Trophoblast cell (in vitro differentiated cells and primary cell): ENCODE results near the gene GDF15.

Source experiments
- DNase-seq, 2 donors: peaks; one replicate each; pipeline ENCODE4 v3.0.0-alpha.2; 2016
- H2AFZ ChIP-seq: 2 replicates; pipeline ENCODE4 v1.6.1; 2013; ENCODE audit warnings: low read length, moderate library complexity, mild to moderate bottlenecking; ENCODE audit not compliant: insufficient read depth, poor library complexity
- H2AK5ac ChIP-seq: 2 replicates; pipeline ENCODE4 v1.6.1; 2013; ENCODE audit warnings: mild to moderate bottlenecking, low read length
- H2BK120ac ChIP-seq: 2 replicates; pipeline ENCODE4 v1.6.1; 2013; ENCODE audit warnings: low read length, mild to moderate bottlenecking, moderate library complexity; ENCODE audit not compliant: insufficient read depth, poor library complexity
- H2BK12ac ChIP-seq: 2 replicates; pipeline ENCODE4 v1.6.1; 2013; ENCODE audit warnings: mild to moderate bottlenecking, low read length, moderate library complexity
- H2BK5ac ChIP-seq: 2 replicates; pipeline ENCODE4 v1.6.1; 2013; ENCODE audit warnings: low read length, low read depth, moderate library complexity, mild to moderate bottlenecking; ENCODE audit not compliant: poor library complexity
- H3K14ac ChIP-seq: 2 replicates; pipeline ENCODE4 v1.6.1; 2013; ENCODE audit warnings: mild to moderate bottlenecking, low read length
- H3K18ac ChIP-seq: 2 replicates; pipeline ENCODE4 v1.6.1; 2013; ENCODE audit warnings: mild to moderate bottlenecking, low read length
- H3K23ac ChIP-seq: 2 replicates; pipeline ENCODE4 v1.6.1; 2013; ENCODE audit warnings: low read length
- H3K27ac ChIP-seq: 2 replicates; pipeline ENCODE4 v1.5.1; 2013; ENCODE audit warnings: low read depth, mild to moderate bottlenecking, inconsistent platforms, low read length, moderate library complexity
- H3K27me3 ChIP-seq: 2 replicates; pipeline ENCODE4 v1.6.1; 2013; ENCODE audit warnings: inconsistent platforms, mild to moderate bottlenecking, low read length, moderate library complexity; ENCODE audit not compliant: insufficient read depth
- H3K36me3 ChIP-seq, 2 experiments: 1 replicate in 1 of 2; 2 replicates in 1 of 2; pipeline ENCODE4 v1.6.1; 2013; ENCODE audit warnings: low read length in 2 of 2, mild to moderate bottlenecking in 2 of 2, moderate library complexity in 1 of 2; ENCODE audit not compliant: insufficient read depth in 2 of 2, control insufficient read depth in 1 of 2
- H3K4ac ChIP-seq: 2 replicates; pipeline ENCODE4 v1.6.1; 2013; ENCODE audit warnings: low read depth, mild to moderate bottlenecking, low read length, moderate library complexity
- H3K4me1 ChIP-seq, 2 experiments: 1 replicate in 1 of 2; 2 replicates in 1 of 2; pipeline ENCODE4 v1.6.1; 2013; ENCODE audit warnings: low read length in 2 of 2, mild to moderate bottlenecking in 2 of 2, moderate library complexity in 1 of 2; ENCODE audit not compliant: insufficient read depth in 2 of 2, control insufficient read depth in 1 of 2
- H3K4me2 ChIP-seq: 2 replicates; pipeline ENCODE4 v1.6.1; 2013; ENCODE audit warnings: inconsistent platforms, mild to moderate bottlenecking, low read length, moderate library complexity
- H3K4me3 ChIP-seq: 2 replicates; pipeline ENCODE4 v1.5.1; 2013; ENCODE audit warnings: mild to moderate bottlenecking, low read depth, low read length, inconsistent platforms
- H3K79me1 ChIP-seq: one replicate; pipeline ENCODE4 v1.6.1; 2013; ENCODE audit warnings: low read length
- H3K79me2 ChIP-seq: 2 replicates; pipeline ENCODE4 v1.6.1; 2013; ENCODE audit warnings: low read length, mild to moderate bottlenecking; ENCODE audit not compliant: control insufficient read depth, insufficient read depth, poor library complexity
- H3K9ac ChIP-seq: 2 replicates; pipeline ENCODE4 v1.6.1; 2013; ENCODE audit warnings: mild to moderate bottlenecking, low read length
- H3K9me3 ChIP-seq: 2 replicates; pipeline ENCODE4 v1.6.1; 2013; ENCODE audit warnings: low read depth, mild to moderate bottlenecking, control low read depth, inconsistent platforms, low read length; ENCODE audit not compliant: insufficient read depth
- H4K12ac ChIP-seq: 2 replicates; pipeline ENCODE4 v1.6.1; 2013; ENCODE audit warnings: low read depth, mild to moderate bottlenecking, low read length, moderate library complexity
- H4K8ac ChIP-seq: 2 replicates; pipeline ENCODE4 v1.6.1; 2013; ENCODE audit warnings: low read depth, mild to moderate bottlenecking, low read length, moderate library complexity
- H4K91ac ChIP-seq: one replicate; pipeline ENCODE4 v1.6.1; 2013; ENCODE audit warnings: low read depth, mild to moderate bottlenecking, low read length, moderate library complexity
- WGBS: extraction: QIAGEN DNeasy Blood & Tissue Kit; methylation state at CpG from one replicate; pipeline ENCODE4 v1.1.7; 2013; ENCODE audit warnings: missing lambda C conversion rate; ENCODE audit not compliant: insufficient read length, insufficient coverage; ENCODE audit errors: extremely low coverage; 5-methylcytosine and 5-hydroxymethylcytosine counted together

GDF15 gene

DNA sequence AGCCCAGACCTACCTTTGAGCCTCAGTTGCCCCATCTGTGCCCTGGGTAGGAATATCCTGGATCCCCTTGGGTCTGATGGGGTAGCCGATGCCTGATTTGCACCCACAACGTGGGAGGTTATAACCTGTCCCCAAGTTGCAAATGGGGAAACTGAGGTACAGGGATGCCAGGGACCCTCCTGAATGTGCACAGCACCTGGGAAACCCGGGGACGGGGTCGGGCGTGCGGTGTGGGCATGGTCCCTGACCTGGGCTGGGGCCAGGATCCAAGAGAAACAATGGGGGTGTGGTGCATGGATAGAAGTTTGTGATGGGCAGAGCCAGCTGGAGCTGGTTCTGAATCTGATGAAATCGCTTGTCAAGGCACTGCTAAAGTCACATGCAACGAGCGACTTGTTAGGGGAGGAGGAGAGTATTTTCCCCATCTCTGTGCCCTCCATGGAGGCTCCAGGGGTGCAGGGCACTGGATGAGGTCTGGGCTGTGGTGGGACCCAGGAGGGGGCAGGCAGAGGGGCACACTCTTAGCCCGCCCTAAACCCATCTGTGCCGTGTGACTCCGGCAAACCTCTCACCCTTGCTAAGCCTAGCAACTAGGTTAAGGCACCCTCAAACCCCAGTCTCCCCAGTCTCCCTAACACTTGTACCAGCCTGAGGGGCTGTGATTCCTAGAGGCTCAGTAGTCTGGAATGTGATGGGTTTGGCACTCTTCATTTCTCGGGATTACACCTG lies 749 bp downstream of the GDF15 start:
- peaks cover 2% of the 10 kb centered on the region for H3K9me3 ChIP-seq
- WGBS, result no CpG with 5 or more reads among the region's 14 CpGs
- H3K23ac ChIP-seq, result no peak overlapping the region
- peaks cover 3% of the 10 kb centered on the region for H3K79me2 ChIP-seq
- H4K91ac ChIP-seq, result no peak overlapping the region
- peaks cover 16% of the 10 kb centered on the region for H3K79me1 ChIP-seq
- H2BK120ac ChIP-seq, result no peak overlapping the region
- H2AK5ac ChIP-seq, result no peak overlapping the region
- peaks cover 3% of the 10 kb centered on the region for H3K27me3 ChIP-seq
- H3K27ac ChIP-seq, result no peak overlapping the region
- no peak overlapping the region for H2BK5ac ChIP-seq
- H3K4me3 ChIP-seq, result no peak overlapping the region
- no peak for DNase-seq
- no peak overlapping the region for H4K8ac ChIP-seq
- H3K36me3 ChIP-seq, result peaks cover 0 to 5% of the 10 kb centered on the region in 2 experiments
- peak overlapping the region; percentile 4 for H3K4ac ChIP-seq
- H2BK12ac ChIP-seq, result no peak overlapping the region
- H3K9ac ChIP-seq, result no peak overlapping the region
- H3K4me2 ChIP-seq, result no peak overlapping the region
- H4K12ac ChIP-seq, result no peak overlapping the region
- peak overlapping the region; percentile 3 for H3K18ac ChIP-seq
- H3K4me1 ChIP-seq, result peaks cover 18 to 26% of the 10 kb centered on the region in 2 experiments
- H2AFZ ChIP-seq, result no peak overlapping the region
- peak overlapping the region; percentile 2 for H3K14ac ChIP-seq

DNA sequence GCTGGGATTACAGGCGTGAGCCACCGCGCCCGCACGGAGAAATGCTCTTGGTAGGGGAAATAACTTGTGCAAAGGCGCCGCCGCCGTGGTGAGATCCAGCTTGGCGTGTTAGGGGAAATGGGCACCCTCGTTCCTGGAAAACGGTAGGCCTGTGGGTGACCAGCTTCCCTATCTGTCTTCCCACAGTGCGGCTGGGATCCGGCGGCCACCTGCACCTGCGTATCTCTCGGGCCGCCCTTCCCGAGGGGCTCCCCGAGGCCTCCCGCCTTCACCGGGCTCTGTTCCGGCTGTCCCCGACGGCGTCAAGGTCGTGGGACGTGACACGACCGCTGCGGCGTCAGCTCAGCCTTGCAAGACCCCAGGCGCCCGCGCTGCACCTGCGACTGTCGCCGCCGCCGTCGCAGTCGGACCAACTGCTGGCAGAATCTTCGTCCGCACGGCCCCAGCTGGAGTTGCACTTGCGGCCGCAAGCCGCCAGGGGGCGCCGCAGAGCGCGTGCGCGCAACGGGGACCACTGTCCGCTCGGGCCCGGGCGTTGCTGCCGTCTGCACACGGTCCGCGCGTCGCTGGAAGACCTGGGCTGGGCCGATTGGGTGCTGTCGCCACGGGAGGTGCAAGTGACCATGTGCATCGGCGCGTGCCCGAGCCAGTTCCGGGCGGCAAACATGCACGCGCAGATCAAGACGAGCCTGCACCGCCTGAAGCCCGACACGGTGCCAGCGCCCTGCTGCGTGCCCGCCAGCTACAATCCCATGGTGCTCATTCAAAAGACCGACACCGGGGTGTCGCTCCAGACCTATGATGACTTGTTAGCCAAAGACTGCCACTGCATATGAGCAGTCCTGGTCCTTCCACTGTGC lies 2.4 kb downstream of the GDF15 start:
- WGBS, result no CpG with 5 or more reads among the region's 86 CpGs
- peaks cover 7 to 13% of the 10 kb centered on the region in 2 experiments for H3K4me1 ChIP-seq
- peaks cover 3% of the 10 kb centered on the region for H3K27me3 ChIP-seq
- peaks cover 2% of the 10 kb centered on the region for H3K79me2 ChIP-seq
- peak overlapping the region; percentile 5 for H2AFZ ChIP-seq
- H2BK120ac ChIP-seq, result no peak overlapping the region
- H3K27ac ChIP-seq, result no peak overlapping the region
- no peak overlapping the region for H4K91ac ChIP-seq
- no peak overlapping the region for H4K12ac ChIP-seq
- H3K23ac ChIP-seq, result no peak overlapping the region
- no peak overlapping the region for H4K8ac ChIP-seq
- no peak overlapping the region for H3K4ac ChIP-seq
- peaks cover 2% of the 10 kb centered on the region for H3K9me3 ChIP-seq
- H3K9ac ChIP-seq, result no peak overlapping the region
- H2BK5ac ChIP-seq, result no peak overlapping the region
- H3K4me2 ChIP-seq, result peak overlapping the region; percentile 47
- peaks cover 0 to 5% of the 10 kb centered on the region in 2 experiments for H3K36me3 ChIP-seq
- H2AK5ac ChIP-seq, result peak overlapping the region; percentile 3
- peaks cover 6% of the 10 kb centered on the region for H3K79me1 ChIP-seq
- H3K14ac ChIP-seq, result no peak overlapping the region
- no peak overlapping the region for H3K18ac ChIP-seq
- H2BK12ac ChIP-seq, result no peak overlapping the region
- no peak overlapping the region for H3K4me3 ChIP-seq
- DNase-seq, result peak; percentile 75 to 88

DNA sequence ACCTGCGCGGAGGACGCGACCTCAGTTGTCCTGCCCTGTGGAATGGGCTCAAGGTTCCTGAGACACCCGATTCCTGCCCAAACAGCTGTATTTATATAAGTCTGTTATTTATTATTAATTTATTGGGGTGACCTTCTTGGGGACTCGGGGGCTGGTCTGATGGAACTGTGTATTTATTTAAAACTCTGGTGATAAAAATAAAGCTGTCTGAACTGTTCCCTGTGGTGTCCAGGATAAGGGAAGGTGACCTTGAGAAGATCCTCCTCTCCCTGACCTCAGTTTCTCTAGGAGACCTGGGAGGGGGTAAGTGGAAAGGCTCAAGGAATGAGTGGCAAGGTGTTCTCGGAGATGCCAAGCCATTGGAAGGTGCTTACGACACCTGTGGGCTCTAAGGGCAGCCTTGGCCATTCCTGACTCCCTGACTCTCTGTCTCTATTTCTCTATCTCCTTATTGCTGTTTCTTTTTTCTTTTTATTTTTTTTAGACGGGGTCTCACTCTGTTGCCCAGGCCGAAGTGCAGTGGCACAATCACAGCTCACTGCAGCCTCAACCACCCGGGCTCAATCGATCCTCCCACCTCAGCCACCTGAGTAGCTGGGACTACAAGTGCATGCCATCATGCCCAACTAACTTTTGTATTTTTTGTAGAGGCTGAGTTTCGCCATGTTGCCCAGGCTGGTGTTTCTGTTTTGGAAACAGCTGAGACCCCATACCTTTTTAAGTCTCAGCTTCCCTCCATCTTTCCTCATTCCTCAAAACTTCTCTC lies 3.2 kb downstream of the GDF15 start:
- Histone ChIP-seq H3K18ac (no peak overlapping the region), H3K27ac (no peak overlapping the region), H3K9ac (no peak overlapping the region), H2AK5ac (no peak overlapping the region), H3K4me3 (no peak overlapping the region), H3K27me3 (peaks cover 3% of the 10 kb centered on the region), H2BK5ac (no peak overlapping the region), H3K9me3 (peaks cover 2% of the 10 kb centered on the region), H4K8ac (no peak overlapping the region), H3K23ac (no peak overlapping the region), H3K79me2 (peaks cover 2% of the 10 kb centered on the region), H3K36me3 (peaks cover 0 to 5% of the 10 kb centered on the region in 2 experiments), H2BK120ac (no peak overlapping the region), H2AFZ (no peak overlapping the region), H2BK12ac (no peak overlapping the region), H3K14ac (no peak overlapping the region), H3K79me1 (peaks cover 6% of the 10 kb centered on the region), H3K4ac (no peak overlapping the region), H4K91ac (no peak overlapping the region), H3K4me2 (no peak overlapping the region), H4K12ac (no peak overlapping the region), H3K4me1 (peaks cover 7 to 13% of the 10 kb centered on the region in 2 experiments)
- WGBS, result no CpG with 5 or more reads among the region's 13 CpGs
- peak in 1 of 2 donors; percentile 42 for DNase-seq

DNA sequence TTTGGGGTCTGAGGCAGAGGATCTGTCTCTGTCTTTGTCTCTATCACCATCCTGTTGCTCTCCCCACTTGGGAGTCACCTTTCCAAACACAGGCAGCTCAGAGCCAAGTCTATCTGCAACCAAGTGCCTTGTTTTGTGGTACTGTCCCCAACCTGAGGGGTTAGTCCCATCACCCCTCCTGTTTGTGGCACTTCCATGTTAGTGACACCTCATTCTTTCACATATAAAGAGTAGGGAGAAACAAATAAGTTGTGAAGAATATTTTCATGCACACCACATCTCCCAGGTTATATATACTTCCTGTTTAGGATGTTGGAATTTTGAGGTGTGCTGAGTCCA lies 3.7 kb downstream of the GDF15 start:
- H3K4me2 ChIP-seq, result no peak overlapping the region
- no peak overlapping the region for H2AK5ac ChIP-seq
- no peak overlapping the region for H3K4ac ChIP-seq
- peaks cover 2% of the 10 kb centered on the region for H3K9me3 ChIP-seq
- H3K79me2 ChIP-seq, result peaks cover 2% of the 10 kb centered on the region
- peaks cover 7 to 13% of the 10 kb centered on the region in 2 experiments for H3K4me1 ChIP-seq
- H3K23ac ChIP-seq, result no peak overlapping the region
- no peak overlapping the region for H2AFZ ChIP-seq
- no peak overlapping the region for H4K8ac ChIP-seq
- no peak overlapping the region for H3K14ac ChIP-seq
- H4K12ac ChIP-seq, result no peak overlapping the region
- H2BK120ac ChIP-seq, result no peak overlapping the region
- H3K9ac ChIP-seq, result no peak overlapping the region
- no peak overlapping the region for H2BK12ac ChIP-seq
- no peak overlapping the region for H3K18ac ChIP-seq
- peaks cover 3% of the 10 kb centered on the region for H3K27me3 ChIP-seq
- DNase-seq, result no peak
- H3K79me1 ChIP-seq, result peaks cover 6% of the 10 kb centered on the region
- no peak overlapping the region for H3K27ac ChIP-seq
- H3K4me3 ChIP-seq, result no peak overlapping the region
- H3K36me3 ChIP-seq, result peaks cover 0 to 5% of the 10 kb centered on the region in 2 experiments
- H2BK5ac ChIP-seq, result no peak overlapping the region
- no peak overlapping the region for H4K91ac ChIP-seq
